Measurements from ENCODE around the gene ZNF423. TPM values are rescaled to one million over a fixed set of nuclear protein-coding genes. Genes with fewer than 3 reads are reported as not detected.
"Not testable (repeated sequence)": the region's sequence is repeated elsewhere in the genome, so short reads cannot be mapped to it uniquely, and the experiment has no call there.

ZNF423 gene
- total RNA-seq, 2 experiments from 2014 or later, result not detected

- no peaks in the 10 kb centered on the region for H3K27me3 Mint-ChIP-seq
- no peaks in the 10 kb centered on the region for H3K4me1 Mint-ChIP-seq
- DNase-seq, result no peak
- H3K27ac Mint-ChIP-seq, result no peak overlapping the region
- ChIA-PET CTCF (no interaction called here), POLR2A (no interaction called here)
- no peaks in the 10 kb centered on the region for H3K36me3 Mint-ChIP-seq (ENCODE audit: low read depth)
- no peaks in the 10 kb centered on the region for H3K9me3 Mint-ChIP-seq
- no peak overlapping the region for H3K4me3 Mint-ChIP-seq
These were observed 336.2 kb downstream of the ZNF423 start for GRCh38 chr16:49519741-49520140.

DNA sequence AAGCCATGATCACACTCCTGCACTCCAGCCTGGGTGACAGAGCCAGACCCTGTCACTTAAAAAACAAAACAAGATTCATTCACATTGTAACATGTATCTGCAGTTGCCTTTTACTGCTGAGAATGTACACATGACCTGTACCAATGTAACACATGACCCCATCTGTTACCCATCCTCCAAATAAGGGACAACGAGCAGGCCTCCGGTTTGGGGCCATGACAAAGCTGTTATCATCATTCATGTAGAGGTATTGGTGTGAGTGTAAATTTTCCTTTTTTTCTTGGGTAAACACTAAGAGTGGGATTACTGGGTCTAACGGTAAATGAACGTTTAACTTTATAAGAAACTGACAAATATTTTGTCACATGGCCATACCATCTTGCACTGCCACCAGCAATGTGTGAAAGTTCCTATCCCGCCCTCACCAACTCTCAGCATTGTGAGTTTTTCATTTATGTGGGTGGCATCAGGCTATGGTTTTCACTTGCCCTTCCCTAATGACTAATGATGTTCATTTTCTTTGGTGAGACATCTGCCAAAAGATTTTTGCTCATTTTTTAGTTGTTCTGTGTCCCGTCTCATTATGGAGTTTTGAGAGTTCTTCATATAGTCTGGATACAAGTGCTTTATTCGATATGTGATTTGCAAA, 336.8 kb downstream of the ZNF423 start:
- Mint-ChIP-seq H3K4me3 (no peak overlapping the region), H3K4me1 (no peaks in the 10 kb centered on the region), H3K27me3 (no peaks in the 10 kb centered on the region), H3K27ac (no peak overlapping the region), H3K36me3 (ENCODE audit: low read depth) (no peaks in the 10 kb centered on the region), H3K9me3 (no peaks in the 10 kb centered on the region)
- ChIA-PET POLR2A (no interaction called here), CTCF (no interaction called here)
- DNase-seq, result no peak

GRCh38 chr16:49516382-49517036, 339.4 kb downstream of the ZNF423 start:
- CTCF ChIA-PET, result no interaction called here

DNA sequence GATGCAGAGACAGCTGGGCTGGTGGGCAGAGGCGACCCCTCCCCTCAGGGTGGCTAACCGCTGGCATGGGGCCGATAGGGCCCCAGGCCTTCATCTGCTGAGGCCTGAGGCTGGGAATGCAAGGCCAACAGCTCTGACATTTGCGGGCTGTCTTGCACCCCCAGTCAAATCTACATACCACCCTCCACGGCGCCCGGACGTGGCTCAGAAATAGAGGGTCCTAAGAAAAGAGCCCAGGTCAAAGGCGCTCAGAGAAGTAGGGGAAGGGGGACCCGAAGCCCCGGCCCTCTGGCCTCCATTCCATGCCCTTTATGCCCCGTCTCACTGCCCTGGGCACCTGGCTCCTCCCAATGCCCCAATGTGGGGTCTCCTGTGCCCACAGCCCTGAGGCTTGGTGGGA, 340.1 kb downstream of the ZNF423 start:
- Mint-ChIP-seq H3K4me3 (no peak overlapping the region), H3K4me1 (no peaks in the 10 kb centered on the region), H3K9me3 (no peaks in the 10 kb centered on the region), H3K27me3 (no peaks in the 10 kb centered on the region), H3K27ac (no peak overlapping the region), H3K36me3 (ENCODE audit: low read depth) (no peaks in the 10 kb centered on the region)
- CTCF ChIA-PET, result no interaction called here
- POLR2A ChIA-PET, result no interaction called here
- DNase-seq, result no peak

More at GRCh38 chr16:49516382-49517036, 339.4 kb downstream of the ZNF423 start:
- no peaks in the 10 kb centered on the region for H3K36me3 Mint-ChIP-seq (ENCODE audit: low read depth)
- no peak overlapping the region for H3K27ac Mint-ChIP-seq
- no peak for DNase-seq
- POLR2A ChIA-PET, result no interaction called here
- no peaks in the 10 kb centered on the region for H3K4me1 Mint-ChIP-seq
- H3K9me3 Mint-ChIP-seq, result no peaks in the 10 kb centered on the region
- H3K27me3 Mint-ChIP-seq, result no peaks in the 10 kb centered on the region
- H3K4me3 Mint-ChIP-seq, result no peak overlapping the region

- no peak for DNase-seq
- no peaks in the 10 kb centered on the region for H3K36me3 Mint-ChIP-seq (ENCODE audit: low read depth)
- no peaks in the 10 kb centered on the region for H3K27me3 Mint-ChIP-seq
- ChIA-PET POLR2A (no interaction called here), CTCF (no interaction called here)
- no peak overlapping the region for H3K4me3 Mint-ChIP-seq
- no peaks in the 10 kb centered on the region for H3K4me1 Mint-ChIP-seq
- H3K9me3 Mint-ChIP-seq, result no peaks in the 10 kb centered on the region
- H3K27ac Mint-ChIP-seq, result no peak overlapping the region
These were observed 340.8 kb downstream of the ZNF423 start for GRCh38 chr16:49515016-49515565.

GRCh38 chr16:49514073-49514980, 341.6 kb downstream of the ZNF423 start:
- H3K36me3 Mint-ChIP-seq (ENCODE audit: low read depth), result no peaks in the 10 kb centered on the region
- H3K27ac Mint-ChIP-seq, result no peak overlapping the region
- no peaks in the 10 kb centered on the region for H3K9me3 Mint-ChIP-seq
- POLR2A ChIA-PET, result no interaction called here
- no peaks in the 10 kb centered on the region for H3K27me3 Mint-ChIP-seq
- no peaks in the 10 kb centered on the region for H3K4me1 Mint-ChIP-seq
- CTCF ChIA-PET, result no interaction called here
- no peak for DNase-seq
- H3K4me3 Mint-ChIP-seq, result no peak overlapping the region

DNA sequence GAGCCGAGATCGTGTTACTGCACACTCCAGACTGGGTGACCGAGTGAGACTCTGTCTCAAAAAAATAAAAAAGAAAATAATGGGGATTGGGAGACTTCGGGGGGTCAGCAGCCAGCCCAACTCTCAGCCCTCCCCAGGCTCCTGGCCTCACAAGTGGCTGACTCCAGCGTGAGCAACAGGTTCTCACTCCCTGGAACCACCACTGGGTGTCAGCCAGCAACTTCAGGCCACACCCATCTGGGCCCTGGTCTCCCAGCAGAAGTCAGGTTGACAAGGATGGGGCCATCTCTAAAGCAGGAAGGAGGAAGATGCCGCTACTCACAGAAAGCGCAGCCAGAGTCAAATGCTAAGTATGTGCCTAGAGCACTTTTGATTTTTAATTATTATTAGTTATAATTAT, 342.9 kb downstream of the ZNF423 start:
- CTCF ChIA-PET, result no interaction called here
- Mint-ChIP-seq H3K36me3 (ENCODE audit: low read depth) (no peaks in the 10 kb centered on the region), H3K27ac (no peak overlapping the region), H3K4me1 (no peaks in the 10 kb centered on the region), H3K9me3 (no peaks in the 10 kb centered on the region), H3K27me3 (no peaks in the 10 kb centered on the region), H3K4me3 (no peak overlapping the region)
- POLR2A ChIA-PET, result no interaction called here
- no peak for DNase-seq

DNA sequence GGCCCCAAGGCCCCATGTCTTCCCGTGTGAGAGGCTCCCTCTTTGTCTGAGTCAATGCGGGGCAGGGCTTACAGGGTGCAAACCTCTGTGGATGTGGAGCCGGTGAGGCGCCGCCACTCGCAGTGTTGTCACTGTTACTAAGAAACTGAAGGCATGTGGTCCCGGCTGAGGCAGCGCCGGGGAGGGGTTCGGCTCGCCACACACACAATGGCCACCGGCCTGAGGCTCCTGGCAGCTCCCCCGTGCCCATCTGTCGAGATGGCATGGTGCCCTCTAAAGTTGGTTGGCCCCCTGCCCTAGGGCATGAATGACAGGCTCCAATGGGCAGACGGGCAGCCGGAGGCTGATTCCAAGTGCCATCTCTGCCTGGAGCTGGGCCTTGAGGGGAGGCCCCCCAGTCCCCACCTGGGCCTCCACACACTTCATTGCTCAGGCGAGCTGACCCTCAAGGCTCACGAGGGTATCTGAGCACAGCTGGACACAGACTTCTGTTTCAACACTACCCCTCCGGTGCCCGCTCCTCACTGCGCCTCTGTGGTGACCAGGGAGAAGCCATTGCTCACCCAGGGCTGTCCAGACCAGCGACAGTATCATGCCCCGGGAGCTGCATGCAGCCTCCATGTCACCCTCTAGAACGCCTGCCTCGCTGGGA, 345.1 kb downstream of the ZNF423 start:
- POLR2A ChIA-PET, result no interaction called here
- no peak for DNase-seq
- Mint-ChIP-seq H3K9me3 (no peaks in the 10 kb centered on the region), H3K4me1 (no peaks in the 10 kb centered on the region), H3K27ac (no peak overlapping the region), H3K4me3 (no peak overlapping the region), H3K36me3 (ENCODE audit: low read depth) (no peaks in the 10 kb centered on the region), H3K27me3 (no peaks in the 10 kb centered on the region)
- CTCF ChIA-PET, result no interaction called here

DNA sequence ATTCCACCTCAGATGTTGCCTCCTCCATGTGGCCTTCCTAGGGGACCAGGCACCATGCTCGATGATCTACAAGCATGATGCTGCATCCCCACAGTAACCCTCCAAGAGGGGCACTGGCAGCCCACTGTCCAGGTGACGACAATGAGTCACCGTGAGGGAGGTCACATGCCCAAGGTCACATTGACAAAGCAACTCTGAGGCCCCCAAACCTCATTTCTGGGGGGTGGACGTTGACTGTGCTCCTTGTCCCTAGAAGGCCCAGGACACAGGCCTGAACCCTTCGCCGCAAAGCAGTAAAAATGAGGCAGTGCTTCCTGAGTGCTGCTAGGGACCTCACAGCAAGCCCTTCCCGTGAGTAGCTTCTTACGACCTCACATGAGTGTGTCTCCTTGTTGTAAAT, 345.8 kb downstream of the ZNF423 start:
- H3K27me3 Mint-ChIP-seq, result no peaks in the 10 kb centered on the region
- no peaks in the 10 kb centered on the region for H3K9me3 Mint-ChIP-seq
- H3K4me3 Mint-ChIP-seq, result no peak overlapping the region
- DNase-seq, result no peak
- H3K36me3 Mint-ChIP-seq (ENCODE audit: low read depth), result no peaks in the 10 kb centered on the region
- POLR2A ChIA-PET, result no interaction called here
- H3K4me1 Mint-ChIP-seq, result no peaks in the 10 kb centered on the region
- H3K27ac Mint-ChIP-seq, result no peak overlapping the region
- CTCF ChIA-PET, result no interaction called here

- H3K9me3 Mint-ChIP-seq; POLR2A ChIA-PET; H3K4me1 Mint-ChIP-seq; DNase-seq; H3K27me3 Mint-ChIP-seq; CTCF ChIA-PET; H3K27ac Mint-ChIP-seq; H3K4me3 Mint-ChIP-seq; H3K36me3 Mint-ChIP-seq (ENCODE audit: low read depth): not testable (repeated sequence)
These were observed 349.6 kb downstream of the ZNF423 start for GRCh38 chr16:49506058-49507013.

- POLR2A ChIA-PET, result no interaction called here
- no peak overlapping the region for H3K27ac Mint-ChIP-seq
- no peak for DNase-seq
- H3K4me3 Mint-ChIP-seq, result no peak overlapping the region
- H3K27me3 Mint-ChIP-seq, result no peaks in the 10 kb centered on the region
- no peaks in the 10 kb centered on the region for H3K9me3 Mint-ChIP-seq
- no peaks in the 10 kb centered on the region for H3K4me1 Mint-ChIP-seq
- CTCF ChIA-PET, result no interaction called here
- no peaks in the 10 kb centered on the region for H3K36me3 Mint-ChIP-seq (ENCODE audit: low read depth)
These were observed 350.4 kb downstream of the ZNF423 start for GRCh38 chr16:49505556-49505955.

- Mint-ChIP-seq H3K36me3 (ENCODE audit: low read depth) (no peaks in the 10 kb centered on the region), H3K27me3 (no peaks in the 10 kb centered on the region), H3K9me3 (no peaks in the 10 kb centered on the region), H3K4me3 (no peak overlapping the region), H3K4me1 (no peaks in the 10 kb centered on the region), H3K27ac (no peak overlapping the region)
- DNase-seq, result no peak
- POLR2A ChIA-PET, result no interaction called here
- CTCF ChIA-PET, result no interaction called here
These were observed 351.3 kb downstream of the ZNF423 start for GRCh38 chr16:49504626-49505025.

Measured in activated CD4-positive, alpha-beta memory T cell treated with anti-CD3 and anti-CD28 coated beads, Interleukin-2, amount 10 ng/mL, durations not matched to agents 7 days and 5 days (primary cell).